ENCODE results near the gene RNASE12.
"Not testable (repeated sequence)": the region's sequence is repeated elsewhere in the genome, so short reads cannot be mapped to it uniquely, and the experiment has no call there.

The RNASE12 gene

DNA sequence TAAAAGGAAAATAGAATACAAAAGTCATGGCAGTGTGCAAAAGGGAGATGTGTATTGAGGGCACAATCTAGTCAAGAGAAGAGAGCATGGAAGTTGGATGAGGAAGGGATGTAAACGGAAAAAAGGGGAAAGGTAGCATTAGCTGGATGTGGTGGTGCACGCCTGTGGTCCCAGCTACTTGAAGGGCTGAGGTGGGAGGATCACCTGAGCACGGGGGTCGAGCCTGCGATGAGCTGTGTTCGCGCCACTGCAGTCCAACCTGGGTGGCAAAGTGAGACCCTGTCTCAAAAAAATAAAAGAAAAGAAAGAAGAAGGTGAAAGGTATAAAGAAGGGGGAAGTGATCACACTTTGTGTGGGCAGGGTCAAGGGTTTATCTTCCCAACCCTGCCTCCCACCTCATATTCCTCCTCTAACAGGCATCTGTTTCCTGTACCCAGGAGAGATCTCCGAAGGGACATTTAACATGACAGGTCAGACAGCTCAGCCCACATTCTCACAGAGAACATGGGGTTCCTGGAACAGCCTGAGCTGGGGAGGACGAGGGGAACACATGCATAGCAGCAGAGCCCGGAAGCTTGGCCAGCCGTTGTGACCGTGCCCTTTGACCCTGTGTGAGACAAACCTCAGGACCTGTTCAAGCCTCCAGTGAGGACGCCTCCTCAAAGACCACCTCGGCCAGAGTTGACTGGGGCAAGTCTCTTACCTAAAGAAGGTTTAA, 12.2 kb downstream of the RNASE12 start:
- DNase-seq (ENCODE audit: low spot score), result no peak

DNA sequence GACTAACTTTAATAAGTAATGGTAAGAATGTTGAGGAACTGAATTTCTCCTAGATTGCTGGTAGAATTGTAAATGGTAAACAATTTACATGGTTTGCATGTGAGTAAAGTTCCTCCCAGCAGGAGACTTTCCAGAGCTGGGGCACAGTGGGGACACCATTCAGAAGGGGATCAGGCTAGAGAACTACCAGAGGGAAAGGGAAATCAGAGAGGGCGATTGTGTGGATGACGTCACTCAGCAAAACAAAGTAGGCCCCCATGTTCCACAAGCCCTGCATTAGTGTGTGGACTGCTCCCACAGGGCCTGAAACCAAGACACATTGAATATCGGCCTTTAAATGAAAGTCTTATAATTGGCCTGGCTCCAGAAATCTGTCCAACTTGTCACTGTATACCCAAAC, 12.9 kb downstream of the RNASE12 start:
- DNase-seq (ENCODE audit: low spot score), result no peak

DNA sequence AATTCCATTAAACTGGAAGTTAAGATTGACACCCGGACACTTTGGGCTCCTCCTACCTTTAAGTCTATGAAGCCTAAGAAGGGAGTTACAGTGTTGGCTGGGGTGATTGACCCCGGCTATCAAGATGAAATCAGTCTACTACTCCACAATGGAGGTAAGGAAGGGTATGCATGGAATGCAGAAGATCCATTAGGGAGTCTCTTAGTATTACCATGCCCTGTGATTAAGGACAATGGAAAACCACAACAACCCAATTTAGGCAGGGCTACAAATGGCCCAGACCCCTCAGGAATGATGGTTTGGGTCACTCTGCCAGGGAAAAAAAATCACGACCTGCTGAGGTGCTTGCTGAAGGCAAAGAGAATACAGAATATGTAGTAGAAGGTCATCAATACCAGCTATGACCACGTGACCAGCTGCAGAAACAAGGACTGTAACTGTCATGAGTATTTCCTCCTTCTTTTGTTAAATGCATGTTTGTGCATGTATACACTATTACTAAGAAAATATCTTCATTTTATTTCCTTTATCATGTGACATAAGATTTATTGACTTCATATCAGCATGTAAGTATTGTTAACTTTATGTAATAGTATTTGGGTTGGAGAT, 18.7 kb downstream of the RNASE12 start:
- not testable (repeated sequence) for DNase-seq (ENCODE audit: low spot score)

DNA sequence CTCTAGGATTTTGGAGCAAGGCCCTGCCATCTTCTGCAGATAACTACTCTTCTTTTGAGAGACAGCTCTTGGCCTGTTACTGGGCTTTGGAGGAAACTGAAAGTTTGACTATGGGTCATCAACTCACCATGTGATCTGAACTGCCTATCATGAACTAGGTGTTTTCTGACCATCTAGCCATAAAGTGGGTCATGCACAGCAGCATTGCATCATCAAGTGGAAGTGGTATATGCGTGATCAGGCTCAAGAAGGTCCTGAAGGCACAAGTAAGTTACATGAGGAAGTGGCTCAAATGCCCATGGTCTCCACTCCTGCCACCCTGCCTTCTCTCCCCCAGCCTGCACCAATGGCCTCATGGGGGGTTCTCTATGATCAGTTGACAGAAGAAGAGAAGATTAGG, 20.5 kb downstream of the RNASE12 start:
- DNase-seq (ENCODE audit: low spot score), result not testable (repeated sequence)

DNA sequence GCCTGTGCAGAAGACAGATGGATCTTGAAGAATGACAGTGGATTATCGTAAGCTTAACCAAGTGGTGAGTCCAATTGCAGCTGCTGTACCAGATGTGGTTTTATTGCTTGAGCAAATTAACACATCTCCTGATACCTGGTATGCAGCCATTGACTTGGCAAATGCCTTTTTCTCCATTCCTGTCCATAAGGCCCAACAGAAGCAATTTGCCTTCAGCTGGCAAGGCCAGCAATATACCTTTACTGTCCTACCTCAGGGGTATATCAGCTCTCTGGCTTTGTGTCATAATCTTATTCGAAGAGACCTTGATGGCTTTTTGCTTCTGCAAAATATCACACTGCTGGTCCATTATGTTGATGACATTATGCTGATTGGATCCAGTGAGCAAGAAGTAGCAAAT, 21.3 kb downstream of the RNASE12 start:
- not testable (repeated sequence) for DNase-seq (ENCODE audit: low spot score)

DNA sequence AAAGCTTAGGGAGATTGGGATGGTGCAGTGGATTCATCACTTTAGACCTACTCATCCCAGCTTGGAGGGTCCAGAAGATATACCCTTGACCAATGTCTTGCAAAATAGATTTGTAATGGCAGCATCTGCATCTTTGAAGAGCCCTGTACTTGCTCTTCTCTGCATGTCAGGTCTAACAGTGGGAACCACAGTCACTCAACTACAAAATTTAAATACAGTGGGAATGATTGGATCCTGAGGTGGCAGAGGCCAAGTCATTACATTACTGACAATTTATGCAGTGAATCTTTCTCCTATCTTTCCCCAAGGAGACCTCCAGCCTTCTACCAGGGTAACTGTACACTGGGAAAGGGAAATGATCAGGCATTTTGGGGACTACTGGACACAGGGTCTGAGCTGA, 22.1 kb downstream of the RNASE12 start:
- no peak for DNase-seq (ENCODE audit: low spot score)

DNA sequence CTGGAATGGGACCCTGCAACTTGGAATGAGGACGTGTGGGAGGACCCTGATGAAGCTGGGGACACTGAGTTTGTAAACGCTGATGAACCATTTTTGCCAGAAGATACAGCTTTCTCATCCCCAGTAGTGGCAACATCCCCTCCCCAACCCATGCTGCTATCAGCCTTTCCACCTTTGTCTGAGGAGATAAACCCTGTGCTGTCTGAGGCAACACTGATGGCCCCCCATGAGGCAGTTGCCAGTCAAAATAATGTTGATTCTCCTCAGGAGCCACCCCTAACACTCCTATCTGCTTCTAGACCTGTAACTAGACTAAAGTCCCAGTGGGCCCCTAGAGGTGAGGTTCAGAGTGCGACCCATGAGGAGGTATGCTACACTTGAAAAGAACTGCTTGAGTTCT, 22.8 kb downstream of the RNASE12 start:
- DNase-seq (ENCODE audit: low spot score), result no peak

DNA sequence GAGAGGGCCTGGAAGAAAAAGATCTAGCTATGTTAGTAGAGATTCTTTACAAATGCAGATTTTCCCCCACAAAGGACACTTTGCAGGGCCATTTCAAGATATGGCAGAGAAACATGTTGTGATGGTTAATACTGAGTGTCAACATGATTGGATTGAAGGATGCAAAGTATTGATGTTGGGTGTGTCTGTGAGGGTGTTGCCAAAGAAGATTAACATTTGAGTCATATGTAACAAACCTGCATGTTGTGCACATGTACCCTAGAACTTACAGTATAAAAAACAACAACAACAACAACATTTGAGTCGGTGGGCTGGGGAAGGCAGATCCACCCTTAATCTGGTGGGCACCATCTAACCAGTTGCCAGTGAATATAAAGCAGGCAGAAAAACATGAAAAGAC, 24.0 kb downstream of the RNASE12 start:
- DNase-seq (ENCODE audit: low spot score), result not testable (repeated sequence)

DNA sequence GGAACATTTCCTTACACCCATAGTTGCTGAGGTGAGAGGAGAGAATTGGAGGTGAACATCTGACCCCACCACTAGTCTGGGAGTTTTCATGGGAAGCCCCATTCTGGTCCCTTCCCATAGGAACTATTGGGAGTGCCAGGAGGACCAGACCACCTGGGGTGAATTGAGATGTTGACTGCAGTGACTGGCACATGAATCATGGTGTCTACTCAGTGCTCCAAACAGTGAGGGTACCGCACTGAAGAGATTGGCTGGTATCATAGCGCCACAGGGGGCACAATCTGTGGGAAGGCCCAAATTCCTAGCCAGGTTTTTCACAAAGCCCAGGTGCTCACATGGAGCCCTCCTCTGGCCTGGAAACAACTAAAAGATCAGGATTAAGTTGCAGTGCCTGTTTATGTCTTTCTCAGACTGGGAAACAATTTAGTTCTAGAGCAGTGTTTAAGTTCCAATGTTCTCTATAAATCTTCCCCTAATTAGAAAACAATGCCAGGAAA, 26.6 kb downstream of the RNASE12 start:
- no peak for DNase-seq (ENCODE audit: low spot score)

DNA sequence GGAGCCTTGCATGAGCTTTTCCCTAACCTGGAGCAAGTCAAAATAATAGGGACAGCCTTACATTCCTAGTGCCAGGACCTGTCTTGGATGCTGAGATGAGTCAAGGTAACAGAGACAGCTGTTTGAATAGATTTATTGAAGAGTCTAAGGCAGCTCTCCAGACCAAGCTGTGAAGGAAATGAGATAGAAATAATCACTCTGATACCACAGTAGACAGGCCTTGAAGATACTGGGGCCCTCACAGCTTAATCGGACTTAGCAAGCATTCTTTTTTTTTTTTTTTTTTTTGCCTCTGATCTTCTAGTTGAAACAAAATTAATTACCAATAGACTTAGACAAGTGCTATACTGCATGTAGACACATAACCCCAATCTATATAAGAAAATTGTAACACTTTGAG, 27.2 kb downstream of the RNASE12 start:
- no peak for DNase-seq (ENCODE audit: low spot score)

DNA sequence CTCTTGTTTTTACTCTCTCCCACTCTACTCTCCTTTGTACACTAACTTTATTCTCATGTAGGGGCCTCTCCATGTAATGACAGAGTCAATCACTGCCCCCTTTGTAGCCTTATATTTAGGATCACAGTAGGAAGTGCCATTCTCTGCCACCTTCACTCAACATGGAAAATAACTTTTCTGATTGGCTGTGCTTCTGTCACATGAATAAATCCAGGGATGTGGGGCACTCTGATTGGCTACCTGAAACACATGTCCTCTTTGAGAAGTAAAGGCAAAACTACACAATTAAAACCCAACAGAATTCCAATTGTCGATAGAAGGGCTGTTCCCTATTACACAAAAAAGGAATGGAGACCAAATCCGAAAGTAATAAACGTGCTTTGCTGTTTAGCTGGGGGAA, 30.2 kb downstream of the RNASE12 start, which contains the start of gene RNASE9:
Gene RNASE9, minus strand, starts transcription at position 87 of the 400 bp plus-strand sequence.
- DNase-seq (ENCODE audit: low spot score), result no peak

DNA sequence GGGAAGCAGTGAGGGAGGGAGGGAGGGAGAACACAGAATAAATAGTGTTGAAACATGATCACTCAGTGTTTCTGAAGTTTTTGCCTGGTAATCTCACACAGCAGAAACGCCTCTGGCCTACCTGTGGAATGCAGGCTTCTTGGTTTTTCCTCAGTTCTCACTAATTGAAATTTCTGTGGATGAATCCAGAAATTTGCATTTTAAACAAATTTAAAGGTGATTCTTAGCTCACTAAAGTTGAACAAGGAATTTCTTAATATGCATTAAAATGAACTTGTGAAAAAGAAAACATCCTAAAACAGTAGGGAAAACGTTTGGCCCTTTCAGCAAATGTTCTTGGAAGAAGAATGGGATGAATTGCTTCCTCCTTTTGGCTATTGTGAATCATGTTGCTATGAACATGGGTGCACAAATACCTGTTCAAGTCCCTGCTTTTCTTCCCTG, 31.7 kb downstream of the RNASE12 start:
- DNase-seq (ENCODE audit: low spot score), result no peak

DNA sequence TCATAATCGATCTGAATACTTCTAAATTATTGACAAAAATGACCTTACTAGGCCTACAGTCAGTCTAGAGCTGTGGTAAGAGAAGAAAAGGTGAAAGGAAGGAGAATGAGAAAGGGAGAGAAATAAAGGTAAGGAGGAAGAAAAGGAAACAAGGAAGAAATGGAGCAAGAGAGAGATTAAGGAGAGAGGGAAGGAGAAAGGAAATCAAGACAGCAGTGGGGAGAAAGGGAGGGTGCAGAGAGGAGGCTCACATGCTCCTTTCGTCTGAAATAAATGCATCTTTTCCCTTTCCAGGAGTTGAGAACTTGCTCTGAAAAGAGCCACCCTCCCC, 34.0 kb downstream of the RNASE12 start:
- DNase-seq (ENCODE audit: low spot score), result no peak

DNA sequence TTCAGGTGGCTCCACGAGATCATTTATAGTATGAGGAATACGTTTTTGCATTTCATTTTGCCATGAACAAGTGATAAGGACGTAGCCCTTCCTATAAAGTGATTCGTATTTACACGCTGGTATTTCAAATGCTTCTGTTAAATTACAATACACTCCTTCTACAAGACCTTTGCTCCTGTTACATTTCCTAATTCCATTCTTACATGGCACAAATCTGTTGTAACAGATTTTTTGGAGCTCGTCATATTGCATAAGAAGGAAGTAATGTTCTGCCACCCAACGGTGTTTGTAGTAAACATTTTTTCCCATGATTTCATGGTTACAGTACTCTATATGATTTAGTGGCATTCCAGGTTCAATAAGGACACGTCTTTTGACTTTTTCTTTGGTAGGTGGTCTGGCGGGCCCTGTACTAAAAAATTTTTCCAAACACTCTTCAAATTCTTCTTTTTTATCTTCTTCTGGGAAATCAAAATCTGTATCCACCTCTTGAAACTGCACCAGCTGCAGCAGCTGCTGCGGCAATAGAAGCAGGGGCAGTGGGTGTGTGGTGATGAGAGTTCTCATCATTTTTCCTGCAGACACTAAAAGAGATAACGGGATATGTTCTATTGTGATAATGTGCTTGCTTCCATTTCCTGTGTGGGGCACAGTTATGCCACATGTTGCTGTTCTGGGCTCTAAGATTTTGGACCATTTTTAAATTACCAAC, 34.5 kb downstream of the RNASE12 start:
- no peak for DNase-seq (ENCODE audit: low spot score)

DNA sequence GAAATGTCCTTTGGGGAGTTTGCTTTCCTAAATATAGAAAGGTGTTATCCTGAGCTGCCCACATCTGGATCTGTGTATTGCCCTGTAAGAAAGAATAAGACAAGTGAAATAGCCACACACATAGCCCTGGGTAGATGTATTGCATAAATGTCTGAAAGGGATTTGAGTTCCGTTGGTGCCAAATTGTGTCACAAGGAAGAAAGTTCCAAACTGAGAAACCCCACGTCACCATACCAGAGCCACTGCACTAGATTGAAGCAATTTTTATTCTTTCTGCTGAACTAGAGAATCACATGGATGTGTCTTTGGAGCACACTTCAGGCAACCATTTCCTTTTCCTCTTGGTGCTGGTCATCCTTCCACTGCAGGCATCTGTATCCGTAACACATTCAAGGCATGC, 35.3 kb downstream of the RNASE12 start:
- no peak for DNase-seq (ENCODE audit: low spot score)

DNA sequence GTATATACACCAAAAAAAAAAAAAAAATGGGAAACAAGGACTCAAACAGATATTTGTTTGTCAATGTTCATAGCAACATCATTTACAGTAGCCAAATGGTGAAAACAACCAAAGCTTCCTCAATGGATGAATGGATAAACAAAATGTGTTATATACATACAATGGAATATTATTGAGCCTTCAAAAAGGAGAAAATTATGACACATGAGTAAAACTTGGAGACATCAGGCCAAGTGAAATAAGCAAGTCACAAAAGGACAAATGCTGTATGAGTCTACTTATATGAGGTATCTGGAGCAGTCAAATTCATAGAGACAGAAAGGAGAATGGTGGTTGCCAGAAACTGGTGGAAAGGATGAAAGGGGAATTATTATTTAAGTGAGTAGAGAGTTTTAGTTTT, 38.2 kb downstream of the RNASE12 start:
- DNase-seq (ENCODE audit: low spot score), result no peak

DNA sequence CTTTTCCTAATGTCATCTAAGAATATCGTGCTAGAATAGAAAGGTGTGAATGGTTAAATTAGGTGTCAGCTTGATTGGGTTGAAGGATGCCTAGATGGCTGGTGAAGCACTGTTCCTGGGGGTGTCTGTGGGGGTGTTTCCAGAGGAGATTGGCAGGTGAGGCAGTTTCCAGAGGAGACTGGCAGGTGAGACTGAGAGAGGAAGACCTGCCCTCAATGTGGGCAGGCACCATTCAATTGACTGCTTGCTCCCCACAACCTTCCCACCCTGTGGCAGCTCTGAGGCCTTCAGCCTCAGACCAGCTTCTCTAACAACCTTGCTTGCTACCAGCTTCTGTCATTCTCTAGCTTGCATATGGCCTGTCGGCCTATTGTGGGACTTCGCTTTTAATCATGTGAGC, 39.6 kb downstream of the RNASE12 start:
- no peak for DNase-seq (ENCODE audit: low spot score)

DNA sequence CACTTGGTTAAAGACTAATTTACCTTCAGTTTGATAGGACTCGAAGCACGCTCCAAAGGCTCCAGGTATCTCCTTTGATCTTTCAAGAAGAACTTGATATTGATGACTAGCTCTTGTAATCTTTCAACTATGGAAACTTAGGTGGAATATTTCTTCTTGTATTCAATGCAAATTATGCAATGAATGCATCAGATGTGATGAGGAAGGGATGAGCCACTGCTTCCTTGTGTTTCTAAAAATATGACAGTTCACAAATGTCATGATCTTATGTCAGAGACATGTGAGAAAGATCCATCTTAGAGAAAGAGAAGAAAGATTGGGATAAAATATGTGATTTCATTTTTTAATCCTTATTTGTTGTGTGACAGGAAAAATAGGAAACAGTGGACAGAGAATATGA, 40.2 kb downstream of the RNASE12 start:
- DNase-seq (ENCODE audit: low spot score), result no peak

DNA sequence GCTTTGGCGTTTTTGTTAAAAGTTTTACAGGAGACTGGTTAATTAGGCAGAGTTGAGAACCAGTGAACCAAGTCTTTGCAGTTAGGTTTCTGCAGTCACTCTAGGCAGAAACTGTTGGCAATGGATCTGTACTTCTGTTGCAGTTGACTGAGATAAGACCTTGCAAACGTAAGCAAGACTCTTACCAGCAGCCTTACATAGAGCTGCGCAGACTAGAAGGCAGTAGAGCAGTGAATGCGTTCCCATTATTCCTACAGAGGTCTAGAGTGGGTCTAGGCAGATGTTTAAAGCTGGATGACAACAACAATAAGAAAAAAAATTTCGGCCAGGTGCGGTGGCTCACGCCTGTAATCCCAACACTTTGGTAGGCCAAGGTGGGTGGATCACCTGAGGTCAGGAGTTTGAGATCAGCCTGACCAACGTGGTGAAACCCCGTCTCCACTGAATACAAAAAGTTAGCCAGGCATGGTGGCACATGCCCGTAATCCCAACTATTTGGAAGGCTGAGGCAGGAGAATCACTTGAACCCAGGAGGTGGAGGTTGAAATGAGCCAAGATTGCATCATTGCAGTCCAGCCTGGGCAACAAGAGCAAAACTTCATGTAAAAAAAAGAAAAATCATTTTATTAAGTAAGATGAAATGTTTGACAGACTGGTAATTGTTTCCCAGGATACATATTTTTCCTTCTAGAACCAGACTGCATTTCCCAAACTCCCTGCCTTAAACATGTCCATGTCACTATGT, 42.6 kb downstream of the RNASE12 start:
- DNase-seq (ENCODE audit: low spot score), result no peak

DNA sequence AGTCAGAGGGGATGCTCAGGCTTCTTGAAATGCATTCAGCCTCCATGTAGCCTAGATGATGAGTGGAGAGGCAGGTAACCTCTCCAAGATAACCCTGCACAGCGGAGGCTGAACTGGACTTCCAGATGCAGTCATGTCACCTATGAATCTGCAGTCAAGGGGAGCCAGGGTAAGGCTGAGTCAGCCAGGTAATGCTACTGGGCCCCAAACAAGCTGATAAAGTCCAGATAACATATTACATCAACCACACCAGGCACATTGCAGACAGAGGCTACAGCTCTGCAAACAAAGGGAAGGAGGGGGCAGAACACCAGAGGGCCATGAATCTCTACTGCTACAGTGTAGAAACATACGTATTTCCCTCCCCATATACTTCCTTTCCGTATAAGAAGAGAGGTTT, 44.3 kb downstream of the RNASE12 start:
- no peak for DNase-seq (ENCODE audit: low spot score)
